HCT116 (cell line): ENCODE data around the gene RAB31.
"Not testable (repeated sequence)": the region's sequence is repeated elsewhere in the genome, so short reads cannot be mapped to it uniquely, and the experiment has no call there.

Source experiments
- EZH2 ChIP-seq: fragments of 200-600 bp; sonication (generic); IDR thresholded peaks from 2 replicates; pipeline ENCODE4 v1.6.1; 2017; ENCODE audit warnings: antibody characterized with exemption, mixed run types
- POLR2AphosphoS5 ChIP-seq: IDR thresholded peaks from 2 replicates; pipeline ENCODE4 v1.6.1; 2011; ENCODE audit warnings: mild to moderate bottlenecking, low read depth, low read length, moderate library complexity
- SP1 ChIP-seq: IDR thresholded peaks from 2 replicates; pipeline ENCODE4 v1.6.1; 2012; ENCODE audit warnings: low read depth
- SRF ChIP-seq: IDR thresholded peaks from 2 replicates; pipeline ENCODE4 v1.6.1; 2012; ENCODE audit warnings: low read depth
- ZNF274 ChIP-seq: fragments of 200-500 bp; sonication (Bioruptor generic); IDR thresholded peaks from 2 replicates; pipeline ENCODE4 v1.6.1; 2014; ENCODE audit warnings: mild to moderate bottlenecking, low read depth, low read length, inconsistent platforms
- TF ChIP-seq, protein P1 (sequence below), 3 experiments: fragments of 200-600 bp in 1 of 3; sonication (generic) in 1 of 3; IDR thresholded peaks in 2 of 3; conservative IDR thresholded peaks in 1 of 3; 2 replicates each; pipeline ENCODE4 v1.5.1; 2012 to 2017; ENCODE audit warnings: low read depth in 2 of 3, low read length in 2 of 3, antibody characterized with exemption in 1 of 3, borderline replicate concordance in 1 of 3, control low read depth in 1 of 3, mild to moderate bottlenecking in 1 of 3, mixed read lengths in 1 of 3, mixed run types in 1 of 3, moderate library complexity in 1 of 3; ENCODE audit not compliant: insufficient read depth in 1 of 3
- TF ChIP-seq, protein P2 (sequence below): IDR thresholded peaks from 2 replicates; pipeline ENCODE4 v1.6.1; 2012; ENCODE audit warnings: low read depth
- TF ChIP-seq, protein P3 (sequence below): IDR thresholded peaks from 2 replicates; pipeline ENCODE4 v1.6.1; 2012

DNA sequence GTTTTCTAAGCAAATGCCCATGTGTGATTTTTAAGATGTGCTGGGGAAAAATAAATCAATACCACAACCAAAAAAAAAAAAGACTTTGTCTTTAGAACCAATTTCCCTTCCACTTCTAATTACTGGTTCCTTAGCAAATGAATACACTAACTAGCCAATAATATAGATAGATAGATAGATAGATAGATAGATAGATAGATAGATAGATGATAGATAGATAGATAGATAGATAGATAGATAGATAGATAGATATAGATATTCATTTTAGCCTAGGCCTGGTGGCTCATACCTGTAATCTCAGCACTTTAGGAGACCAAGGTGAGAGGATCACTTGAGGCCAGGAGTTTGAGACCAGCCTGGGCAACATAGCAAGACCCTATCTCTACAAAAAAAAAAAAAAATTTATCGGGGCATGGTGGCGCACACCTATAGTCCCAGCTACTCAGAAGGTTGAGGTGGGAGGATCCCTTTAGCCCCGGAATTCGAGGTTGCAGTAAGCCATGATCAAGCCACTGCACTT, 149.4 kb downstream of the RAB31 start:
- TF ChIP-seq, protein P1, sequence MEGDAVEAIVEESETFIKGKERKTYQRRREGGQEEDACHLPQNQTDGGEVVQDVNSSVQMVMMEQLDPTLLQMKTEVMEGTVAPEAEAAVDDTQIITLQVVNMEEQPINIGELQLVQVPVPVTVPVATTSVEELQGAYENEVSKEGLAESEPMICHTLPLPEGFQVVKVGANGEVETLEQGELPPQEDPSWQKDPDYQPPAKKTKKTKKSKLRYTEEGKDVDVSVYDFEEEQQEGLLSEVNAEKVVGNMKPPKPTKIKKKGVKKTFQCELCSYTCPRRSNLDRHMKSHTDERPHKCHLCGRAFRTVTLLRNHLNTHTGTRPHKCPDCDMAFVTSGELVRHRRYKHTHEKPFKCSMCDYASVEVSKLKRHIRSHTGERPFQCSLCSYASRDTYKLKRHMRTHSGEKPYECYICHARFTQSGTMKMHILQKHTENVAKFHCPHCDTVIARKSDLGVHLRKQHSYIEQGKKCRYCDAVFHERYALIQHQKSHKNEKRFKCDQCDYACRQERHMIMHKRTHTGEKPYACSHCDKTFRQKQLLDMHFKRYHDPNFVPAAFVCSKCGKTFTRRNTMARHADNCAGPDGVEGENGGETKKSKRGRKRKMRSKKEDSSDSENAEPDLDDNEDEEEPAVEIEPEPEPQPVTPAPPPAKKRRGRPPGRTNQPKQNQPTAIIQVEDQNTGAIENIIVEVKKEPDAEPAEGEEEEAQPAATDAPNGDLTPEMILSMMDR (IDR thresholded peaks at IDR 0.05 in 2 of 3, conservative IDR thresholded peaks at IDR 0.05 in 1 of 3; ENCODE audit: borderline replicate concordance in 1 of 3, insufficient read depth in 1 of 3, low read depth in 2 of 3, low read length in 2 of 3) = not testable (repeated sequence)
- TF ChIP-seq, protein P2, sequence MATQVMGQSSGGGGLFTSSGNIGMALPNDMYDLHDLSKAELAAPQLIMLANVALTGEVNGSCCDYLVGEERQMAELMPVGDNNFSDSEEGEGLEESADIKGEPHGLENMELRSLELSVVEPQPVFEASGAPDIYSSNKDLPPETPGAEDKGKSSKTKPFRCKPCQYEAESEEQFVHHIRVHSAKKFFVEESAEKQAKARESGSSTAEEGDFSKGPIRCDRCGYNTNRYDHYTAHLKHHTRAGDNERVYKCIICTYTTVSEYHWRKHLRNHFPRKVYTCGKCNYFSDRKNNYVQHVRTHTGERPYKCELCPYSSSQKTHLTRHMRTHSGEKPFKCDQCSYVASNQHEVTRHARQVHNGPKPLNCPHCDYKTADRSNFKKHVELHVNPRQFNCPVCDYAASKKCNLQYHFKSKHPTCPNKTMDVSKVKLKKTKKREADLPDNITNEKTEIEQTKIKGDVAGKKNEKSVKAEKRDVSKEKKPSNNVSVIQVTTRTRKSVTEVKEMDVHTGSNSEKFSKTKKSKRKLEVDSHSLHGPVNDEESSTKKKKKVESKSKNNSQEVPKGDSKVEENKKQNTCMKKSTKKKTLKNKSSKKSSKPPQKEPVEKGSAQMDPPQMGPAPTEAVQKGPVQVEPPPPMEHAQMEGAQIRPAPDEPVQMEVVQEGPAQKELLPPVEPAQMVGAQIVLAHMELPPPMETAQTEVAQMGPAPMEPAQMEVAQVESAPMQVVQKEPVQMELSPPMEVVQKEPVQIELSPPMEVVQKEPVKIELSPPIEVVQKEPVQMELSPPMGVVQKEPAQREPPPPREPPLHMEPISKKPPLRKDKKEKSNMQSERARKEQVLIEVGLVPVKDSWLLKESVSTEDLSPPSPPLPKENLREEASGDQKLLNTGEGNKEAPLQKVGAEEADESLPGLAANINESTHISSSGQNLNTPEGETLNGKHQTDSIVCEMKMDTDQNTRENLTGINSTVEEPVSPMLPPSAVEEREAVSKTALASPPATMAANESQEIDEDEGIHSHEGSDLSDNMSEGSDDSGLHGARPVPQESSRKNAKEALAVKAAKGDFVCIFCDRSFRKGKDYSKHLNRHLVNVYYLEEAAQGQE = not testable (repeated sequence)
- not testable (repeated sequence) for TF ChIP-seq SRF, EZH2, POLR2AphosphoS5, ZNF274, SP1
- TF ChIP-seq, protein P3, sequence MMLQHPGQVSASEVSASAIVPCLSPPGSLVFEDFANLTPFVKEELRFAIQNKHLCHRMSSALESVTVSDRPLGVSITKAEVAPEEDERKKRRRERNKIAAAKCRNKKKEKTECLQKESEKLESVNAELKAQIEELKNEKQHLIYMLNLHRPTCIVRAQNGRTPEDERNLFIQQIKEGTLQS = not testable (repeated sequence)
